ENCODE data around the gene ARHGEF6.
A peak's percentile ranks its signal among the peaks of the same experiment; 100 is the strongest.

The ARHGEF6 gene

DNA sequence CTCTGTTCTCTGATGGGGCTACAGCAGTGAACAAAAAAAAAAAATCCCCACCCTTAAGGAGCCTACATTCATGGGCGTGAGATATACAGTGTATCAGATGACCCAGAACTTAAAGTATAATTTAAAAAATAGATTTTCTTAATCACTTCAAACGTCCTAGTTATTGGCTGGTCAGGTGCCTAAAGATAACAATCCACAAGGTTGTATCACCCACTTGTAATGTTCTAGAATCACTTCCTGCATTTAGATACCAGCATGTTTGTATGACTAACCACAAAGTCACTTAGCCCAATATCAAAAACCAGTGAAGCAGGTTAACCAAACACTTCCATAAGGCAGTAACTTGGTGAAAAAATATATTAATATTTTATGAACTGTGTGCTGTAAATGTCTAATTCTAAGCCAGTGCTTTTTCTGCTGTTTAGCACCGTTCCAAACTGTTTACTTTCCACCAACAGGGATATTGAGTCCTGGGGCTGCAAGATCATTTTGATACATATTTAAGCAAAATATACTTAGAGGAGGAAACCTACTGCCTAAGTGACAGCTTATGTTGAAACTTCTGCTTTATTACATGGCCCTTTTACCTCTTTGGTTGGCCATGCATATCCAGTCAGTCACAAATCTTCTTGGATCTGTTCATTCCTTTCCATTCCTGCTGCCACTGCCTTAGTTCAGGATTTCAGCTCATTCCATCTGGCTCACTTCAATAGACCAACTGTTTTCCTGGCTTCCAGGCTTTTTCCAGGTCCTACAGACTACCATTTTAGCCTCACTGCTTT is 89.5 kb downstream of the ARHGEF6 start:
- DNase-seq, result no peak

DNA sequence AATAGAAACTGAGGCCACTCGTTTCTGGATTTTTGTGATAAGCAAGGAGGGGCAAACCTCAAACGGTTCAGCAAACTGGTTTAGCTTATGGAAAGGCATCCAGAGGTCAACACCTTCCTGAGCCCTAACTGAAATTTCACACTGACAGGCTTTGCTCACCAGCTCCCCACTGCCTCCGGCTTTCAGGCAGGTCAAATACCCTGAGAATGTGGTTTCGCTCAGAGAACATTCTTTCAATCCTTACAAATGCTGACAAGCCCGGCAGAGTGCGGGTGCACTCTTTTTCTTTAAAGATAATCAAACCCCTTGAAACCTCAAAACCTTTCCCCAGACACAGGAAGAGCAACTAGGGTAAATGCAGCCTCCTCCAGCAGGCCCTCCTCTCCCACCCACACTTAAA is 91.3 kb downstream of the ARHGEF6 start:
- DNase-seq, result no peak

DNA sequence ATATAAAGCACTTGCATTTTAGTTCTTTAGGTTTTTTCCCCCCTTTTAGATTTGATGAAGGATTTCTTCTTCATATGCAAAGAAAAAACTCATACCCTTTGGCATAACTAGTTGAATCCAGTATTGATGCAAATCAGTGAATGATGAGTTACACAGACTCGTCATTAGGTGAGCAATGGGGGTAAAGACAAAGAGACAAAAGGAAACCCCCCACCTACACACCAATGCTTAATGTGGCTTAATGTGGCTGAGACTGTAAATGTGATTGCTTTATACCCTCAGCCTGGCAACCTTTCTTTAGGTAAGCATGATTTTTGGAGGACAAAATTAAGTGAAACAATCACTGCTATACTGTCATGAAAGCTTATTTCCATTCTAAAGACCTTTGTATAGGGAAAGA is 93.3 kb downstream of the ARHGEF6 start:
- DNase-seq, result no peak

DNA sequence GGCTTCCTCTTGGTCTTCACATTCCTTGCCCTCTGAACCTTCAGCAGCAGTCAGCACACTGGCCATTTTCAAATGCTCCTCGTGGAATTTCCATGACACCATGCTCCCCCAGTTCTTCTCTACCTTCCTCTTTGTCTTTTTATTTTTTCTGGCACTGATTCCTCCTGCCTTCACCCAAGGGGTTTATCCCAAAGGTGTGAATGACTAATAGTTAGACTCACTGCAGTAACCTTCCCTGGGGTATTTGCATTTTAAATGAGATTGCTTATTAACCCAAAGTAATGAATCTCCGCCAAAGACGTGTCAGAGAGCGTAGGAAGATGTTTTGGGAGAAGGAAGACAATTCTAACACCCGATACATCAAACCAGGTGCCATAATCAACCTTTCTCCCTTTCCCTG is 96.6 kb downstream of the ARHGEF6 start:
- DNase-seq, result no peak

DNA sequence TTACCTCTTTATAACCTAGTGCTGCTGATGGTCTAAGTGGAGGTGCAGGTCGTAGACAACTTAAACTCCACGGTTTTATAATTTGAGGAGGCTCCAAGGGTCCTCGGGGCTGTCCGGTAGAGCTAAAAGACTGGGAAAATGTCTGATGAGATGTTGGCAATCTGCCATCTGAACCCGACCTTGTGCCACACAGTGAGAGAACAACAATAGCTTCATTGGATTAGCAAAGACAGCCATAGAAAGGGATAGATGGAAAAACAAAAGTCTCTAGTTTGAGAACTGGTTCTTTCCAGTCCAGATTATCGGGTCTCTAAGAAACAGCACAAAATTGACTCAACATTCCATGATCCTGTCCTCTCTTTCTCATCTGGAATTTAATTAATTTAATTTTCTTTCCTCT is 101.2 kb downstream of the ARHGEF6 start:
- no peak for DNase-seq

DNA sequence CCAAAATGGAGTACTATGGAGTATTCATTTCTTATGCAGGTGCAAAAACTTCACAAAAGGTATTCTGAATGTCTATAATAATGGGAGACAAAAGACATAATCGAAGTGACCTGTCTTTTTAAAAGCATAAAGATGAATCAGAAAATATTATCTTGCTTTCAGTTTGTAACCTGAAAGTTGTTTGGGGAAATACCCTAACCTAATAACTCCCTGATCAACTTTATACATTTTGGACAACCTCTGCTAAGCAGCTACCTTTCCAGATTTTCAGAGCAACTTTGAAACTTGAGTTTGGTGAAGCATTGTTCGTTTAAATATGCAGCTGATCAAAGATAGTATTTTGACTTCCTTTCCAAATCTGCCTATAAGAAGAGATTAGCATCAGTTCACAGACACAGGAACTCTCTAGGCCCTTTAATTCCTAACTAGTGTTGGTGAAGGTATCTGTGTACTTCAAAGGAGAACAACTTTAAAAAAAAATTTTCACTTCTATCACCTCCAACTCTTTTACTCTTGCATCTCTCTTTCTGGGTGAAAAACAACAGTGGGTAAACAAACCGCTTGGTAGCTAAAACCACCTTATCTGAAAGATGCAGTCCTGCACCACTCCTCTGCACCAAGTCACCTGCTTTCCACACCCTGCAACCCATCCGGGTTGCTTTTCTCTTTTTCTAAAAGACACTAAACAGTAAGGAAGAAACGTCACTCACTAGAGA is 106.3 kb downstream of the ARHGEF6 start:
- no peak for DNase-seq

DNA sequence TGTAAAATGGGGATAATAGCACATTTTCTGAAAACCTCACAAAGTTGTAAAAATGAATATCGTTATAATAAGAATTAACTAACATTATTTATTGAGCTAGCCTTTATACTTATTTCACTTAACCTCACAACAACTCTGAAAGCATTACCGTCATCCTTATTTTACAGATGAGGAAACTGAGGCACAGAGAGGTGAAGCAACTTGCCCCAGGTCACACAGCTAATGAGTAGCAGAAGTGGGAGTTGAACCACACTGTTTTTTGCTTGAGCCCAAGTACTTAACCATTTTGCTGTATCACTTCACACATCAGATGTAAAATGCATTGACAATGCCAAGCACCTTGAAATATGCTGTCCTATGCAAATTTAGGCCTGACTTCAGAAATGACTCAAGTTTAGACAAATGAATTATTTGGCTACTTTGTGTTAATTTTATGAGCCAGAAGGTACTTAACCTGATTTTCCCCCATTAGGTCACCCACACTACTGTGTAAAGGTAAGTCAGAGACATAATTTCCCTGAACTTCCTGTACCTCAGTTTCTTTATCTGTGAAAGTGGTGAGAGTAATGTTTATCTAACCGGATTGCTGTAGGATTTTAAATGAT is 109.6 kb downstream of the ARHGEF6 start:
- no peak for DNase-seq

DNA sequence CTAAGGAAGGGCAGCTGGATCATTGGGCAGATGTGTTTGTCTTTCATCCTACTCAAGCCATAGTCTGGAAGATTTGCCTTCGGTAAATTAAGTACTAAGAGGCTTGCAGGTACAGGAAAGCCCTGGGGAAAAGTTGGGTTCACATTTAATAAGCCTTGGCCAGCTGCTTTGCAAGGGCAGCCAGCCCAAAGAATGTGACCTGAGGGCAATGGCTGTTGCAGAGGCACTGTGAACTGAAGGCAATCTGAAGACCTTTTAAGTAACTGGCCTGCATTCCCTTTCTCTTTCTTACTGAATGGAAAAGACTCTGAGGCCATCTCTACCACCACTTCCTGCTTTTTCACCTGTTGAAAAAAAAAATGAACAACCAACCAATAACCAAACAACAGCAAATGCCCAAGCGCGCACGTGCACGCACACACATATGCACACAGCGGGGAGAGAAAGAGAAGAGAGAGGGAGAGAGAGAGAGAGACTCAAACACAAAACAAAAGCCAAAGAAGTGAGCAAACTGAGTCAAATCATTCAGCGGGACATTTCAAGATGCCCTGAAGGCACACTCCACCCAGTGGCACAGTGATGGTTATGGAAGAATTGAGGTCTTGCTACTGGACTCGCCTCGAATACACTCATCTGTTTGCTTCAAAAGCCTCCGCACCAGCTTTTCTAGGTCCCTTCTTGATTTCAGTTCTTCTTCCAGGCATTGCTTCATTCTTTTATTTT is 113.1 kb downstream of the ARHGEF6 start:
- no peak for DNase-seq

DNA sequence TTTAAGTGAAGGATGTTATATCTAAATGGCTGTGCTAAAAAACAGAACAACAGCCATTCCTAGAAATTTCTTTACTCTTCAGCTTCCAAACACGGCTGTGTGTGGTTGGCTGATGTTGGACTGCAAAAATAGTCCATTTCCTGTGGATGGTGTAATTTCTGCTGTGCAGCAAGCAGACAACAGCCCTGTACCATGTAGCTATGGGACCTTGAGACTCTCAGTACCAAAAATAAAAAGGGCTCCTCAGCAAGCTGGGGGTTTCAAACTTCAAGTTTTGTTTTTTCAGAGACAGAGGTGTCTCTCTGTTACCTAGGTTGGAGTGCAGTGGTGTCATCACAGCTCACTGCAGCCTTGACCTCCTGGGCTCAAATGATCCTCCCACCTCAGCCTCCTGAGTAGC is 114.6 kb downstream of the ARHGEF6 start:
- DNase-seq, result no peak

DNA sequence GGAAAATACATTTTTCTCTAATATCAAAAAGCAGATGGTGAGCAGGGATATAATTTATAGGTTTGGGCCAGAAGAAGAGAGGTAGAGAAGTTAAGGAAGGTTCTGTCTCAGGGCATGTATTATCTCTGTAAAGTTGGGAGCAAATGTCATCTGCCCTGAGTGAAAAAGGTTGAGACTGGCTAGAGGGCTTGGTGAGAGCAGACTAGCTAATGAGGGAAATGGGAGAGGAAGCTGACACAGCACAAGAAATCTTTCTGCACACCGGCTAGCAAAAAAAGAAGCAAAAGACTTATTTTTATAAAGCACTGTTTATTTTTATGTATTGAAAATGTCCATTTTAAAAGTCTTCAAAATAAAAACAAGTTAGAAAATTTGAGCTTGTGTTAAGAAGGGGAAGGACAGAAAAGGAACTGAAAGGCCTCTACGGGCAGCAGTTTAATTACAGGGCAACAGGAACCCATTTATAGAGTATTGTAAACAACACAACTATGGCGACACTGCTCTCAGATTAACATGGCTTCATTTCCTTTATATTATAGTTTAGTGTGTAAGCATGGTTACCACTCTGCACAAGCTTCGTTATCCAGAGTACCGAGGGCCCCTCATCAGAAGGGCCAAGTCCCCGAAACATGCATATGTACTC is 115.4 kb downstream of the ARHGEF6 start:
- peak in 1 of 2 donors; percentile 0 for DNase-seq

DNA sequence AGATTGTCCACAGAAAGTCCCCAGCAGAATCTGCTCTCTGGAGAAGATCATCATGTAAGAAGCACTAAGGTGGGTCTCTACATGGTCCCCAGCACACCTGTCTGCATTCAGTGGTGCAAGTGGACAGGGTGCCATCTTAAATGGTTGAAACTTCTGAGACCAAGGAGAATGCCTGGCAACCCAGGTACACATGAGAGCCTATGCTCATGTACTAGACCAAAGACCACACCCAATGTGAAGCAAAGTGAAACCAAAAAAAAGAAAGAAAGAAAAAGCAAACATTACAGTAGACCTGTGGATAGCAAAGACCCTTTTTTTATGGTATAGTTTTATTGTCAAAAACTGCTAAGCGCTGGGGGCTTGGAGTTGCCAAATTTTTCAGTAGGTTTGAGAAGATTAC is 117.8 kb downstream of the ARHGEF6 start:
- DNase-seq, result no peak

DNA sequence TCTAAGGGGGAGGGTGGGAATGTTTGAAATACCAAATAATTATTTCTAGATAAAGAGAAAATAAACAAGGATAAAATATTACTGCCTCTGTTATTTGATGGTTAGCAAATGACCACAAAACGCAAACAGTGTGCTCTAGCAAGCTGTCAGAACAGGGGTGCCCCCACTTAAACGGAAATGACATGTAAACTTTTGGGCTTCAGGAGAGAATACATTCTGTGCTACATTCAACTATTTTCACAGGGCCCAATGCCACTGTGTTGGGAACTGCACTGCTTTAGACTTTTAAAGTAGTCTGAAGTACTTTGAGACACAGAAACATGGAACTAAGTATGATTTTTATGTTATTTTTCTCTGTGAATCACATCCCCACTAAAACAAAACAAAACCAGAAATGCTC is 118.6 kb downstream of the ARHGEF6 start:
- DNase-seq, result no peak

DNA sequence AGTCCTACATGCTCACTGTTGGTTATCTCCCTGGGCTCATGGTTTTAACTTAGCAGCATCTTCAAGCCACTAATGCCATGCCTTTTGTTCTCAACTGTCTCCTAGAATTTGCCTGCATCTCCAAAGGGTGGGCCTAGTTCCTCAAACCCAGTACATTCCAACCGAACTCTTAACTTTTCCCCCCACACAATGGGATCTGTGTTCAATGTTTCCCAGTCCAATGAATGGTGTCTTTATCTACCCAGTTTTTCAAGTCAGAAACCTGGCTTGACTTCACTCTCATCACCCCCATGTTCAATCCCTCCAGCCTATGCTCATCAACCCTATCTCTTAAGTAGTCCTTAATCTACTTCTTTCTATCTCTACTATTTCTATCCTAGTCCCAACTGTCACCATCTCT is 119.8 kb downstream of the ARHGEF6 start:
- no peak for DNase-seq

DNA sequence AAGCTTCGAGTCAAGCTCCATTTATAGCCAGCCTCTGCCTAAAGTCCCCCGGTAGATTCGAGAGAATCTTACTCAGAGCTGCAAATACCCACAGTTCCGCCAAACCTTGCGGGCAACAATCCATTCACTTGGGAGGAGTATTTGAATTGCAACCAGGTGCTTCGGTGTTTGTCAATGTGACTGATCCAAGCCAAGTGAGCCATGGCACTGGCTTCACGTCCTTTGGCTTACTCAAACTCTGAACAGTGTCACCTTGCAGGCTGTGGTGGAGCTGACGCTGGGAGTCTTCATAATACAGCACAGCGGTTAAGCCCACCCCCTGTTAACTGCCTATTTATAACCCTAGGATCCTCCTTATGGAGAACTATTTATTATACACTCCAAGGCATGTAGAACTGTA is 121.6 kb downstream of the ARHGEF6 start:
- DNase-seq, result no peak

DNA sequence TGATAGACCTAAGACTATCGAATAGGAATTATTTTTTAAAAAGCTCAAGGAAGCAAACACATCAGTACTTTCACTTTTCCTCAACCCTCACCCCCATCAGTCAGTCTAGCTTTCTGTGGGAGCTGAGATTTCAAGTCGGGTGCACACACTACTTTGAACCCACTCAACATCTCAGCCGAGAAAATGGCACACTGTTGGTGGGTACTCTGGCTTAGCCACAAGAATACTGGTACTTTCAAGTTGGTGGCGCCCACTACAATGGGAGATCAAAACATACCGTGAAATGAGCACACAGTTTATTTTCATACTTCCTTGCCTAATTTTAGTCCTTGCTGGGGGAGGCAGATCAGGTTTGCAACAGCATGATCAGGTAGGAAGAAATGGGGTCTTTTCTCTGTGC is 122.6 kb downstream of the ARHGEF6 start:
- no peak for DNase-seq

DNA sequence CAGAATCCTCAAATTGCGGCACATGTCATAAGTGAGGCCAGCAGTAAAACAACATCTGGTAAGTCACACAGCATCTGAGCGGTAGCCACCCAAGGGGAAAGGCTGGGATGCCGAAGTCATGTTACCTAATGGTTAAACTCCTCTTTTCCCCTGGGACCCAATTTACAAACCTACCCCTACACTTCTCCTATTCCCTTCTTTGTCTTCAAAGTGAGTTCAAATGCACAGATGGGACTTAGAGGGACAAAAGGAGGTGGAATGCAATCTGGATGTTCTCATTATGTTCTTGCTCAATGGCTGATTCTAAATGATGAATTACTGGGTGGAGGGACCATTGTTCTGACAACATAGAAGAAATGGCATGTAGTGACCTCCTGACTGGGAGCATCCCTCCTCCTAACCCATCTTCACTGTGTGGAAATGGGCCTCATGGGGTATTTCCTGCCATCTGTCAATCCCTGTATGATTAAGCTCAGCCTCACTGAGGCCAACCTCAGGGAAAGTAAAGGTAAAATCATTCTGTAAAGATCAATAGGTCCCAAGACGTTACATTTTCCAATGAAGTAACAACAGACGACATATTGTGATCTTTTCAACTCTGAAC is 124.3 kb downstream of the ARHGEF6 start:
- no peak for DNase-seq

DNA sequence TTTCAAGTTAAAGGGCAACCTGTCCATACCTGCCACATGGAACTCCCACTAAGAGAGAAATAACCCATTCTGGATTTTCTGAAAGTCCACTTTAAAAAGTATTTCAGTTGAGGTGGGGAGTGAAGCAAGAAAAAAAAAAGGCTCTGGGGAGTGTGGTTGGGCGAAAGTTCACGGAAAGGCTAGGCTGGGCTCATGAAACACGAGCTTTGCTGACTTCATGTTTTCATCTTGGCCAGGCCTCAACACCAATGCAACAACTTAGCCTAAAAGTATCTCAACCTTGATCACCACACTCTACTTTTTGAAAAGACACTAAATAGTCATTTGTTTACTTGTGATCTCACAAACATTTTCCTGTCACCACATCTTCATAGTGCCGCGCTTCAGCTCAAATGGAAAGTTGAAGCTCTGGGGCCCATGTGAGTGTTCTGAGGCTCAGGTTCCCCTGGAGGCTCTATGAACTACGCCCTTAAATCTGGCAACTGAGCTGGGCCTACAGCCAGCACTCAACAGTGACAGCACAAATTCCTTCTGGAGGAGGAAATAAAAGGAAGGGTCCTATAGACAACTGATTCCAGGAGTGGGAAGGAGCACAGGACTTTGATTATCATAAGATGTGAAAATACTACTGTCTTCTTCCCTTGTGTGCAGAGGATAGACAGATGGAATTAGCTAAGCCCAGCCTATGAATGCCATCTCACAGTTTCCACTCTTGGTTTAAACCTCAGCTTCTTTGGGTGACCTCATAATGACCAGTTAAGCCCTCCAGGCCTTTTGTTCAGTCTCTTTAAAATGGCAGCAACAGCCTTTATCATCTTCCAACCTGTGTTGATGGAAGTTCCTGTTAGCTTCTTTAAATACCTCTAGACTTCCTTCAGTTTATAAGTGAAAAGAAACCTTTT is 127.7 kb downstream of the ARHGEF6 start:
- no peak for DNase-seq

DNA sequence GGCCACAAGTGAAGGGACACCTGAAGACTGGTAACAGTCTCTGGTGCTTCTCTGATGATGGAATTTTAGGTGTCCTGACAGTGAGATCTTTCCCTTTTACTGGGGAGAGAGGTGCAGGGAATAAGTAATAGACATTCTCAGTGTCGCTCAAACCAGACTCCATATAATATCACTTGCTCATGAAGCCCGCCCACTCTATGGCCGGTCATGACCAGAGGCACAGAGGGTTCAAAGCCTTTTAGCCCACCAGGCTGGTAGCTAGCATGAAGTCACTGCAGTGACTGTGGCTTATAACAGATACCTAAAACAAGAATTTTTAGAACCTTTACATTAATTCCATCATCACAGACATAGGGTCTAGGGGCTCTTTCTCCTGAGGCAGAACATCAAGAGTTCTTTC is 129.9 kb downstream of the ARHGEF6 start:
- DNase-seq, result no peak

DNA sequence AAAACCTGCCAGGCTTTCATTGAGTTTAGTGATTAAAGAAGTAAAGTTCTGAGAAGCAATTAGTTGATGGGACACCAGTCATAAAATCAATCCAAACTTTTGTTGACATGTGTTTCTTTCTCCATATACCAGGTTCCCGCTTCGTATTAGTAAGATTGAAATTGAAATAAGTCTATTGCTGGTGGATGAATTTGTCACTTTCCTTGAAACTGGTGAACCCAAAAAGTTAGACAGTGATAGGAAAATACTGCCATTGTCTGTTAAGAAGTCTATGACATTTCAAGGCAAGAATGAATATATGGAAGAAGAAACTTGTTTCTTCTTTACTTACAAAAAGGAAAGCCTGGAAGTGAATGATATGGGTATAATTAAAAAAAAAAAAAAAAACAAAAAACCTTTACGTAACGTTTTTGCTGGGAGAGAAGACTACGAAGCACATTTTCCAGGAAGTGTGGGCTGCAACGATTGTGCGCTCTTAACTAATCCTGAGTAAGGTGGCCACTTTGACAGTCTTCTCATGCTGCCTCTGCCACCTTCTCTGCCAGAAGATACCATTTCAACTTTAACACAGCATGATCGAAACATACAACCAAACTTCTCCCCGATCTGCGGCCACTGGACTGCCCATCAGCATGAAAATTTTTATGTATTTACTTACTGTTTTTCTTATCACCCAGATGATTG is 132.9 kb downstream of the ARHGEF6 start, which contains the start of gene CD40LG:
CD40LG (plus strand) TSS at position 482 of the 684 bp plus-strand sequence; CDS start at position 573, 91 bp downstream.
- DNase-seq, result no peak

DNA sequence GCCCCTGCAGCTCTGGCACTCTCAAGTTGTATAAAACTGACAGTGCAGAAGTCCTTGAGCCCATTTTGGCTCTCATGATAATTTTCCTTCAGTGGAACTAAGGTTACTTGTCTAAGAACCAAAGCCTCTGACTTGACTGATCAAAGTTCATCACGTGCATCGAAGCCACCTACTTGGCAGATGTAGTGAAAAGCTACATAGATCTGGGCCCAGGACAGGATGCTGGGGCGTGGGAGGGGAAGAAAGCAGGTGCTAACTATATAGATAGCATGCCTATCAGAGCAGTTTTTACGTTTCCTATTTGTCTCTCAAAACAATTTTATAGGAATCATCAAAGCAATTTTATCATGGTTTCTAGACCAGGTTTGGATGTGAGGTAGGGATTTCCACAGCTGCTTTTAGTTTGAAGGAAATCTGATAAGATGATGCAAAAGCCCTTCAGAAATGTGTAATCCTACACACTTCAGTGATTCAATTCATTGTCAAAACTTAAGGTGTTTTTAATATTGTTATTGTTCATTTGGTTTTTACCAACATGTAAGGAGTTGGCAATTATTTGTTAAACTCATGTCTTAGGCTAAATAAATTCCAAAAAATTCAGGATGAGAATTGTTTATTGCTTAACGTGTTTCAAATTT is 134.0 kb downstream of the ARHGEF6 start:
- DNase-seq, result no peak
